Endothelial cell of umbilical vein (primary cell): ENCODE data around the gene SEC14L1. TPM values are rescaled to one million over a fixed set of nuclear protein-coding genes. Genes with fewer than 3 reads are reported as not detected.

ENCODE experiments used
- BruUV-seq: library from RNA; stranded (reverse); fragments of 400-500 nt; replicated peaks from 2 replicates; lab custom pipeline; 2021; lab: Mats Ljungman, UMichigan
- CTCF ChIA-PET: fragments of 300-600, 350-600 bp; sonication (Branson Sonifier 250); formaldehyde crosslinking; loops from one replicate; lab custom pipeline; 2021; ENCODE audit warnings: antibody characterized with exemption, inconsistent platforms; lab: Charles Lee
- POLR2A ChIA-PET: fragments of 300-600, 350-600 bp; sonication (Branson Sonifier 250); formaldehyde crosslinking; loops from one replicate; lab custom pipeline; 2021; ENCODE audit warnings: antibody characterized with exemption, inconsistent platforms; lab: Charles Lee
- DNase-seq: peaks from one replicate; pipeline ENCODE4 v3.0.0-alpha.2; 2011; ENCODE audit warnings: low read depth, low spot score
- FAIRE-seq: peaks from 2 replicates; lab custom pipeline; 2011; peaks lifted over from hg19 to GRCh38; lab: Jason Lieb, UNC
- H2AFZ ChIP-seq: 2 replicates; pipeline ENCODE4 v1.6.0; 2012; ENCODE audit warnings: low read depth, low read length, control low read depth, inconsistent platforms
- H3K27ac ChIP-seq: 2 replicates; pipeline ENCODE4 v1.5.1; 2011; ENCODE audit warnings: low read depth, mild to moderate bottlenecking, control low read depth, low read length, moderate library complexity; ENCODE audit not compliant: insufficient read depth
- H3K27me3 ChIP-seq, 2 experiments: 2 replicates each; pipeline versions ENCODE4 v1.6.0 to v1.6.1; 2011; ENCODE audit warnings: low read length in 2 of 2, mixed read lengths in 1 of 2; ENCODE audit not compliant: control insufficient read depth in 2 of 2, insufficient read depth in 2 of 2
- H3K36me3 ChIP-seq, 2 experiments: 2 replicates in 1 of 2; 3 replicates in 1 of 2; pipeline ENCODE4 v1.5.1; 2011; ENCODE audit warnings: low read length in 2 of 2, mild to moderate bottlenecking in 1 of 2, moderate library complexity in 1 of 2; ENCODE audit not compliant: control insufficient read depth in 2 of 2, insufficient read depth in 2 of 2; ENCODE audit errors: extremely low read depth in 1 of 2
- H3K4me1 ChIP-seq: 3 replicates; pipeline ENCODE4 v1.5.1; 2011; ENCODE audit warnings: mild to moderate bottlenecking, low read length; ENCODE audit not compliant: control insufficient read depth, insufficient read depth; ENCODE audit errors: extremely low read depth
- H3K4me2 ChIP-seq: 2 replicates; pipeline ENCODE4 v1.6.1; 2011; ENCODE audit warnings: low read length, control low read depth, mixed read lengths; ENCODE audit not compliant: insufficient read depth
- H3K4me3 ChIP-seq, 3 experiments: fragments of 200-600 bp in 1 of 3; sonication (generic), shearing (Covaris generic) in 1 of 3; replicated peaks in 1 of 3; 2 replicates each; pipeline ENCODE4 v1.5.1; 2011 to 2016; ENCODE audit warnings: control low read depth in 3 of 3, low read length in 3 of 3, mild to moderate bottlenecking in 2 of 3, inconsistent platforms in 1 of 3, low read depth in 1 of 3, moderate library complexity in 1 of 3; ENCODE audit not compliant: insufficient read depth in 1 of 3
- H3K79me2 ChIP-seq: 2 replicates; pipeline ENCODE4 v1.6.0; 2012; ENCODE audit warnings: low read length, inconsistent platforms; ENCODE audit not compliant: control insufficient read depth, insufficient read depth
- H3K9ac ChIP-seq: replicated peaks from 2 replicates; pipeline ENCODE3; 2011; ENCODE audit warnings: low read length, control low read depth; ENCODE audit not compliant: insufficient read depth; ENCODE audit errors: extremely low read depth
- H3K9me1 ChIP-seq: replicated peaks from 3 replicates; pipeline ENCODE4 v1.6.0; 2011; ENCODE audit warnings: mild to moderate bottlenecking, low read length; ENCODE audit not compliant: control insufficient read depth, insufficient read depth; ENCODE audit errors: extremely low read depth
- H3K9me3 ChIP-seq: replicated peaks from 2 replicates; pipeline ENCODE4 v1.5.1; 2012; ENCODE audit warnings: low read length, inconsistent platforms; ENCODE audit not compliant: control insufficient read depth, insufficient read depth
- H4K20me1 ChIP-seq: replicated peaks from 2 replicates; pipeline ENCODE3; 2011; ENCODE audit warnings: mild to moderate bottlenecking, low read length; ENCODE audit not compliant: control insufficient read depth, insufficient read depth; ENCODE audit errors: extremely low read depth
- CTCF ChIP-seq, 2 donors: IDR thresholded peaks; 1 replicate in 1 of 2; 2 replicates in 1 of 2; pipeline ENCODE4 v1.5.1; 2011; ENCODE audit warnings: low read length in 2 of 2, mild to moderate bottlenecking in 2 of 2, moderate library complexity in 2 of 2, control low read depth in 1 of 2, inconsistent platforms in 1 of 2, low read depth in 1 of 2; ENCODE audit not compliant: insufficient read depth in 1 of 2; ENCODE audit errors: extremely low read depth in 1 of 2
- EZH2 ChIP-seq: IDR thresholded peaks from 2 replicates; pipeline ENCODE4 v1.6.1; 2012; ENCODE audit warnings: borderline replicate concordance, low read depth, mild to moderate bottlenecking, moderate library complexity, low read length, inconsistent platforms; ENCODE audit not compliant: severe bottlenecking
- FOS ChIP-seq: IDR thresholded peaks from 2 replicates; pipeline ENCODE4 v1.6.1; 2011; ENCODE audit warnings: mild to moderate bottlenecking, low read length, moderate library complexity, borderline replicate concordance; ENCODE audit not compliant: insufficient read depth
- GATA2 ChIP-seq: IDR thresholded peaks from 2 replicates; pipeline ENCODE4 v1.7.0; 2011; ENCODE audit warnings: low read depth, mild to moderate bottlenecking, moderate library complexity, mixed read lengths, low read length; ENCODE audit not compliant: insufficient read length, insufficient read depth
- JUN ChIP-seq: IDR thresholded peaks from 2 replicates; pipeline ENCODE4 v1.6.1; 2011; ENCODE audit warnings: borderline replicate concordance, low read depth; ENCODE audit not compliant: insufficient read length, insufficient read depth
- MAX ChIP-seq: IDR thresholded peaks from 2 replicates; pipeline ENCODE4 v1.6.1; 2011; ENCODE audit not compliant: insufficient read depth, insufficient read length
- MYC ChIP-seq: IDR thresholded peaks from one replicate; pipeline ENCODE4 v1.6.1; 2011; ENCODE audit warnings: mild to moderate bottlenecking, low read depth, low read length
- POLR2A ChIP-seq: IDR thresholded peaks from 2 replicates; pipeline ENCODE4 v1.6.1; 2012; ENCODE audit warnings: low read depth, mild to moderate bottlenecking, control low read depth, low read length
- POLR2AphosphoS5 ChIP-seq: IDR thresholded peaks from 2 replicates; pipeline ENCODE4 v1.6.1; 2012; ENCODE audit warnings: low read depth, mild to moderate bottlenecking, control low read depth, low read length, moderate library complexity; ENCODE audit not compliant: insufficient read depth
- dilution Hi-C: fragments of 300-500 bp; cut with MboI; formaldehyde crosslinking; loops from one replicate; pipeline ENCODE4 v1.15.0; 2019; ENCODE audit warnings: low sequenced_read_pairs; ENCODE audit not compliant: extremely low pct_ligation_motif_present
- intact Hi-C: fragments of 100-400 bp; cut with micrococcal nuclease; formaldehyde crosslinking; loops from one replicate; pipeline ENCODE4 v1.10.0; 2022
- polyA plus RNA-seq, 4 experiments: library from polyadenylated mRNA; depleted of rRNA in 3 of 4; stranded (reverse) in 3 of 4; unstranded in 1 of 4; fragments of >200 nt; gene quantifications; 2 replicates each; pipeline versions ENCODE4 v1.2.1 to v1.2.3, GENCODE V29; 2011 to 2012; ENCODE audit warnings: missing spikeins in 1 of 4
- total RNA-seq: library from RNA; stranded (reverse); gene quantifications from 2 replicates; pipeline ENCODE4 v1.2.3, GENCODE V29; 2021

SEC14L1 gene
- total and polyA plus RNA-seq, 2 donors (not counting 3 experiments of a cell fraction or from before 2014, with no cell fraction given) = 215 to 631 TPM

DNA sequence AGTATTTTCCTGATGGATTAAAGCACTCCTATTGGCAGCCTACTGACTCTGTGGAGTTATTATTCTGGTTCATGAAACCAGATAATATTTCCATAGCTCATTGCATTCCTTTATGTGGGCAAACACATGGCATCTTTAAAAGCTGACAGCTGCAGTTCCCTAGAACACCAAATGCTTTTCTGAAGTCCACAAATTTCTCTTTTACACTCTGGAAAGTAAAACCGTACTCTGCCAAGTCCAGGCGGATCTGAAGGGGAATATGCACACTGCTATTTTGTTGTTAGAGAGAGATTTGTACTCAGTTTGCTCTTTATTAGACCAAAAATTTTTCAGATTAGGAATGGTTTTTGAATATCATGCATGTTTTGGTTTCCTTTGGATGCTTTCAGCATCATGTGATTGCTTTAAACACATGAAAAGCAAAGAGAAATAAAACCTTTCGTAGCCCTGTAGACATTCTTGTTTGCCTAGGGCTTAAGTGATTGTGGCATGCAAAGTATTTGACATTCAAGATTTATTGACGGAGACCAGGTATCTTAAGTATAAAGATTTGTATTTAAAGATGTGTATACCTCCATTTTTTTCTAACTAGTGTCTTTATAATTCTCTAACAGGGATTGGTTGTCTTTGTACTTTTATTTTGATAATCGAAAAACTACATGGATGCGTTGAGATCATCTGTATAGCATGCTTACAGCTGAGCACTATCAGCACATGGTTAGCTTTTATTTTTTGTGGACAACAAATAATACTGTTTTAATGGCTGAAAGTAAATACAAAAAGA is 19.5 kb downstream of the SEC14L1 start:
- FAIRE-seq (no peak), DNase-seq (no peak)
- no peak for TF ChIP-seq FOS
- TF ChIP-seq POLR2A = no peak
- TF ChIP-seq EZH2 = no peak
- TF ChIP-seq MAX = no peak
- TF ChIP-seq MYC = no peak
- TF ChIP-seq POLR2AphosphoS5 = no peak
- no peak for TF ChIP-seq CTCF (IDR thresholded peaks at IDR 0.05; ENCODE audit: extremely low read depth in 1 of 2, insufficient read depth in 1 of 2, low read depth in 1 of 2, low read length in 2 of 2)
- no peak for TF ChIP-seq GATA2
- TF ChIP-seq JUN = no peak
- H3K4me3 ChIP-seq = no peak overlapping the region
- H3K79me2 ChIP-seq = peaks cover 100% of the 10 kb centered on the region
- CTCF ChIA-PET = interaction anchor here (0.9 to 2.9 kb wide), 13 partner anchors 12 to 73 kb away, joined by 3 to 13 read pairs (median 4); no protein-coding TSS in a partner anchor
- peak overlapping the region; percentile 47 for H3K4me2 ChIP-seq
- POLR2A ChIA-PET = no interaction called here
- dilution Hi-C loops (no loop called here), intact Hi-C loops (loop anchor here (5.0 kb wide), 1 partner anchor 47 kb away; no protein-coding TSS in a partner anchor)
- H3K27ac ChIP-seq = no peak overlapping the region
- no peak overlapping the region for H2AFZ ChIP-seq
- H3K36me3 ChIP-seq = peaks cover 10 to 14% of the 10 kb centered on the region in 2 experiments
- H3K4me1 ChIP-seq = peaks cover 65% of the 10 kb centered on the region
- H4K20me1 ChIP-seq = peaks cover 7% of the 10 kb centered on the region
- no peaks in the 10 kb centered on the region for H3K9me3 ChIP-seq
- BruUV-seq = no TSS peak
- no peaks in the 10 kb centered on the region for H3K27me3 ChIP-seq
- H3K9me1 ChIP-seq = no peaks in the 10 kb centered on the region
- H3K9ac ChIP-seq = no peak overlapping the region
